ENCODE results near the gene PLK3. TPM values are rescaled to one million over a fixed set of nuclear protein-coding genes. Genes with fewer than 3 reads are reported as not detected.

Gene PLK3
- total and polyA plus RNA-seq, 2 of the 4 experiments (the other 2 are of a cell fraction) = 15.8 to 51.6 TPM

GRCh38 chr1:44808938-44809917, 9.1 kb downstream of the PLK3 start (continued):
- TF ChIP-seq, protein P1, sequence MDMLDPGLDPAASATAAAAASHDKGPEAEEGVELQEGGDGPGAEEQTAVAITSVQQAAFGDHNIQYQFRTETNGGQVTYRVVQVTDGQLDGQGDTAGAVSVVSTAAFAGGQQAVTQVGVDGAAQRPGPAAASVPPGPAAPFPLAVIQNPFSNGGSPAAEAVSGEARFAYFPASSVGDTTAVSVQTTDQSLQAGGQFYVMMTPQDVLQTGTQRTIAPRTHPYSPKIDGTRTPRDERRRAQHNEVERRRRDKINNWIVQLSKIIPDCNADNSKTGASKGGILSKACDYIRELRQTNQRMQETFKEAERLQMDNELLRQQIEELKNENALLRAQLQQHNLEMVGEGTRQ (IDR thresholded peaks at IDR 0.05; ENCODE audit: low read depth, low read length) = no peak
- peak; percentile 80 for TF ChIP-seq MAFK (IDR thresholded peaks at IDR 0.05; ENCODE audit: low read depth, low read length)
- peak; percentile 55; the same call in 1 of the 2 replicates for TF ChIP-seq MAZ (IDR thresholded peaks at IDR 0.05; ENCODE audit: borderline replicate concordance, low read depth, low read length)
